BE2C (cell line): ENCODE data around the gene PIEZO1.

Experiments
- DNase-seq: peaks from one replicate; pipeline ENCODE4 v3.0.0-alpha.2; 2020
- H3K27me3 ChIP-seq: fragments of 250-450 bp; sonication (Bioruptor Pico); 2 replicates; pipeline ENCODE4 v1.5.1; 2020; ENCODE audit warnings: mild to moderate bottlenecking
- H3K36me3 ChIP-seq: fragments of 250-450 bp; sonication (Bioruptor Pico); 2 replicates; pipeline ENCODE4 v1.5.1; 2020; ENCODE audit warnings: mild to moderate bottlenecking
- H3K4me1 ChIP-seq: fragments of 250-450 bp; sonication (Bioruptor Pico); 2 replicates; pipeline ENCODE4 v1.5.1; 2020
- H3K4me3 ChIP-seq: 2 replicates; pipeline ENCODE4 v1.5.1; 2011; ENCODE audit warnings: low read depth, low read length
- H3K9me3 ChIP-seq: fragments of 250-450 bp; sonication (Bioruptor Pico); 2 replicates; pipeline ENCODE4 v1.5.1; 2020
- CTCF ChIP-seq: IDR thresholded peaks from 2 replicates; pipeline ENCODE4 v1.5.1; 2012; ENCODE audit warnings: mild to moderate bottlenecking, low read depth, low read length

The PIEZO1 gene

GRCh38 chr16:88830258-88830657, 45.2 kb upstream of the PIEZO1 start:
- Histone ChIP-seq H3K9me3 (no peaks in the 10 kb centered on the region), H3K4me1 (no peaks in the 10 kb centered on the region), H3K36me3 (no peaks in the 10 kb centered on the region), H3K4me3 (no peak overlapping the region), H3K27me3 (no peaks in the 10 kb centered on the region)
- DNase-seq = no peak
- no peak for TF ChIP-seq CTCF

GRCh38 chr16:88828711-88829110, 43.7 kb upstream of the PIEZO1 start:
- Histone ChIP-seq H3K36me3 (no peaks in the 10 kb centered on the region), H3K27me3 (no peaks in the 10 kb centered on the region), H3K4me1 (peaks cover 3% of the 10 kb centered on the region; the same call in 1 of the 2 replicates), H3K9me3 (no peaks in the 10 kb centered on the region), H3K4me3 (no peak overlapping the region)
- no peak for TF ChIP-seq CTCF
- DNase-seq = no peak

GRCh38 chr16:88827727-88828126, 42.7 kb upstream of the PIEZO1 start:
- H3K36me3 ChIP-seq = no peaks in the 10 kb centered on the region
- DNase-seq = no peak
- no peak for TF ChIP-seq CTCF
- no peak overlapping the region for H3K4me3 ChIP-seq
- H3K27me3 ChIP-seq = no peaks in the 10 kb centered on the region
- H3K4me1 ChIP-seq = peaks cover 3% of the 10 kb centered on the region; the same call in 1 of the 2 replicates
- H3K9me3 ChIP-seq = no peaks in the 10 kb centered on the region

- DNase-seq = no peak
- TF ChIP-seq CTCF = no peak
- peaks cover 3% of the 10 kb centered on the region; the same call in 1 of the 2 replicates for H3K4me1 ChIP-seq
- no peaks in the 10 kb centered on the region for H3K9me3 ChIP-seq
- no peak overlapping the region for H3K4me3 ChIP-seq
- no peaks in the 10 kb centered on the region for H3K27me3 ChIP-seq
- no peaks in the 10 kb centered on the region for H3K36me3 ChIP-seq
Observed at GRCh38 chr16:88826070-88826840, 41.2 kb upstream of the PIEZO1 start.

- H3K9me3 ChIP-seq = no peaks in the 10 kb centered on the region
- H3K4me1 ChIP-seq = peaks cover 3% of the 10 kb centered on the region; the same call in 1 of the 2 replicates
- no peak for TF ChIP-seq CTCF
- no peak for DNase-seq
- H3K36me3 ChIP-seq = no peaks in the 10 kb centered on the region
- H3K4me3 ChIP-seq = no peak overlapping the region
- no peaks in the 10 kb centered on the region for H3K27me3 ChIP-seq
Observed at GRCh38 chr16:88825146-88825545, 40.1 kb upstream of the PIEZO1 start.
